ENCODE measurements around the gene SETDB1. TPM values are rescaled to one million over a fixed set of nuclear protein-coding genes. Genes with fewer than 3 reads are reported as not detected.
A peak's percentile ranks its signal among the peaks of the same experiment; 100 is the strongest.

The SETDB1 gene
- total RNA-seq, 1 donor = 30.7 TPM

- DNase-seq (ENCODE audit: low read depth) = no peak
- no peak for TF ChIP-seq CTCF (IDR thresholded peaks at IDR 0.05; ENCODE audit: insufficient read depth, low read length)
- H3K4me3 ChIP-seq (ENCODE audit: low read depth, low read length) = no peak overlapping the region
Measured at GRCh38 chr1:150968491-150968890, 42.3 kb downstream of the SETDB1 start.

- DNase-seq (ENCODE audit: low read depth) = no peak
- no peak overlapping the region for H3K4me3 ChIP-seq (ENCODE audit: low read depth, low read length)
- TF ChIP-seq CTCF (IDR thresholded peaks at IDR 0.05; ENCODE audit: insufficient read depth, low read length) = no peak
Measured at GRCh38 chr1:150969626-150970025, 43.5 kb downstream of the SETDB1 start.

GRCh38 chr1:150970808-150971582, 44.8 kb downstream of the SETDB1 start:
- DNase-seq (ENCODE audit: low read depth) = peak; percentile 52
- no peak for TF ChIP-seq CTCF (IDR thresholded peaks at IDR 0.05; ENCODE audit: insufficient read depth, low read length)
- H3K4me3 ChIP-seq (ENCODE audit: low read depth, low read length) = peak overlapping the region; percentile 86

GRCh38 chr1:150971583-150972416, 45.6 kb downstream of the SETDB1 start:
- no peak for DNase-seq (ENCODE audit: low read depth)
- peak; percentile 16 for TF ChIP-seq CTCF (IDR thresholded peaks at IDR 0.05; ENCODE audit: insufficient read depth, low read length)
- H3K4me3 ChIP-seq (ENCODE audit: low read depth, low read length) = peak overlapping the region; percentile 86

- peak overlapping the region; percentile 86 for H3K4me3 ChIP-seq (ENCODE audit: low read depth, low read length)
- no peak for DNase-seq (ENCODE audit: low read depth)
- TF ChIP-seq CTCF (IDR thresholded peaks at IDR 0.05; ENCODE audit: insufficient read depth, low read length) = no peak
Measured at GRCh38 chr1:150972417-150972940, 46.3 kb downstream of the SETDB1 start.

GRCh38 chr1:150973258-150973835, 47.2 kb downstream of the SETDB1 start:
- no peak for TF ChIP-seq CTCF (IDR thresholded peaks at IDR 0.05; ENCODE audit: insufficient read depth, low read length)
- DNase-seq (ENCODE audit: low read depth) = no peak
- H3K4me3 ChIP-seq (ENCODE audit: low read depth, low read length) = peak overlapping the region; percentile 86
